ENCODE results near the gene EPS8L2.

EPS8L2 gene

GRCh38 chr11:721247-721740 is 15.3 kb downstream of the EPS8L2 start:
- Histone ChIP-seq H3K27me3 (ENCODE audit: low read depth) (peaks cover 8% of the 10 kb centered on the region), H3K36me3 (replicated peaks) (no peaks in the 10 kb centered on the region), H3K9me3 (no peaks in the 10 kb centered on the region; the same call in 1 of the 2 replicates), H3K4me1 (peaks cover 7% of the 10 kb centered on the region), H3K4me3 (peak overlapping the region; percentile 33)
- in situ Hi-C loops (cut with MboI; ENCODE audit: low sequenced_read_pairs) = no loop called here
- DNase-seq (ENCODE audit: low spot score in 2 of 2) = no peak

DNA sequence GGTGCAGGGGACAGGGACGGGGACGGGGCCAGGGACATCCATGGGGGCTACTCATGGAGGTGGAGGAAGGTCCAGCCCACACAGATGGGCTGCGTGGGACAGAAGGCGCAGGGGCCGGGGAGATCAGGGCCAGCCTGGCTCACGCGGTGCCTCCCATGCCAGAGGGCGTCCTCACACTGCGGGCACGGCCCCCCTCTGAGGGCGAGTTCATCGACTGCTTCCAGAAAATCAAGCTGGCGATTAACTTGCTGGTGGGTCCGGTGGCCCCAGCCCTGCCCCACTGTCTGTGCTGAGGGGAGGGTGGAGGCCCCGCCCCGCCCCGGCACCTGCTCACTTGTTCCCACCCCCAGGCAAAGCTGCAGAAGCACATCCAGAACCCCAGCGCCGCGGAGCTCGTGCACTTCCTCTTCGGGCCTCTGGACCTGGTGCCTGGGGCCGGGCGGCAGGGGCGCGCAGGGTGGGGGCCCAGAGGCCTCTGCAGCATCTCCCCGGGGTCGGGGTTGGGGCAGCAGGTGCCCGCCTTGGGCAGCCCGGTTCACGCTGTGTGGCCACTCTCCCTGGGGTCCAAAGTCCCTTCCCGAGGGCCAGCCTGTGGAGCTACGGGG is 15.8 kb downstream of the EPS8L2 start:
- Histone ChIP-seq H3K4me3 (no peak overlapping the region), H3K4me1 (peaks cover 7% of the 10 kb centered on the region), H3K36me3 (replicated peaks) (no peaks in the 10 kb centered on the region), H3K27me3 (ENCODE audit: low read depth) (peaks cover 8% of the 10 kb centered on the region), H3K9me3 (no peaks in the 10 kb centered on the region)
- in situ Hi-C loops (cut with MboI; ENCODE audit: low sequenced_read_pairs) = no loop called here
- DNase-seq (ENCODE audit: low spot score in 2 of 2) = peak in 1 of 2 experiments; percentile 59

- Histone ChIP-seq H3K27me3 (ENCODE audit: low read depth) (peaks cover 8% of the 10 kb centered on the region), H3K4me1 (peaks cover 7% of the 10 kb centered on the region), H3K36me3 (replicated peaks) (no peaks in the 10 kb centered on the region), H3K4me3 (no peak overlapping the region), H3K9me3 (no peaks in the 10 kb centered on the region)
- no peak for DNase-seq (ENCODE audit: low spot score in 2 of 2)
- in situ Hi-C loops (cut with MboI; ENCODE audit: low sequenced_read_pairs) = no loop called here
Measured at GRCh38 chr11:722346-722811, 16.3 kb downstream of the EPS8L2 start.

DNA sequence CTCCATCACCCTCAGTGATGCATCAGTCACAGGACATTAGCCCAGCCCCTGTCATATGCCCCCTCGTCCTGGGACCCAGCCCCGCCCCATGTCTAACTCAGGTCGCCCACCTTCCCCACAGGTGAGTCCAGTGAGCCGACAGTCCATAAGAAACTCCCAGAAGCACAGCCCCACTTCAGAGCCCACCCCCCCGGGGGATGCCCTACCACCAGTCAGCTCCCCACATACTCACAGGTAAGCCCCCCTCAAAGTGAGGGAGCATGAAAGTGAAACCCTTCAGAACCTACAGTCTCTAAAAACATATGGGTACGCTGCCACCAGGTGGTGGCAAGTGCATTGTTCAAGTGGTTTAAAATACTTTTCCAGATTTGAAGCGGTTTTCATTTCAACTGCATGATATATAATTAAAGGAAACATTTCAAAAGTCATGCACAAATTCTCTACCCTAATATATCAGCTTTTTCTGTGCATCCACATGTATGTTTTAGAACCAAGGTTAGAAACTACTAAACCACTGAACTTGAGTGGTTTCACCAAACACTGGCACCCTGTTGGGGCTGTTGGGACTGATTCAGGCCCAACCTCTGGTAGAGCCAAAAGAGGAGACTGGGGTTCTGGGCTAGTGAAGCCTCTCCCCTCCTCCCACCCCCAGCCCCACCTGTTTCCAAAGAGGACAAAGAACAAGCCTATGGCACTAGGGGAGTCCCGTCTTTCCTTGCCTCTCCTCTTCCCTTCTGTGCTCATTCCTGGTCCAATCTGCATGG is 17.3 kb downstream of the EPS8L2 start:
- DNase-seq (ENCODE audit: low spot score in 2 of 2) = peak in 1 of 2 experiments; percentile 39
- H3K9me3 ChIP-seq = no peaks in the 10 kb centered on the region
- peaks cover 8% of the 10 kb centered on the region for H3K27me3 ChIP-seq (ENCODE audit: low read depth)
- H3K4me3 ChIP-seq = no peak overlapping the region
- in situ Hi-C loops (cut with MboI; ENCODE audit: low sequenced_read_pairs) = no loop called here
- peaks cover 9% of the 10 kb centered on the region for H3K4me1 ChIP-seq
- H3K36me3 ChIP-seq (replicated peaks) = no peaks in the 10 kb centered on the region

DNA sequence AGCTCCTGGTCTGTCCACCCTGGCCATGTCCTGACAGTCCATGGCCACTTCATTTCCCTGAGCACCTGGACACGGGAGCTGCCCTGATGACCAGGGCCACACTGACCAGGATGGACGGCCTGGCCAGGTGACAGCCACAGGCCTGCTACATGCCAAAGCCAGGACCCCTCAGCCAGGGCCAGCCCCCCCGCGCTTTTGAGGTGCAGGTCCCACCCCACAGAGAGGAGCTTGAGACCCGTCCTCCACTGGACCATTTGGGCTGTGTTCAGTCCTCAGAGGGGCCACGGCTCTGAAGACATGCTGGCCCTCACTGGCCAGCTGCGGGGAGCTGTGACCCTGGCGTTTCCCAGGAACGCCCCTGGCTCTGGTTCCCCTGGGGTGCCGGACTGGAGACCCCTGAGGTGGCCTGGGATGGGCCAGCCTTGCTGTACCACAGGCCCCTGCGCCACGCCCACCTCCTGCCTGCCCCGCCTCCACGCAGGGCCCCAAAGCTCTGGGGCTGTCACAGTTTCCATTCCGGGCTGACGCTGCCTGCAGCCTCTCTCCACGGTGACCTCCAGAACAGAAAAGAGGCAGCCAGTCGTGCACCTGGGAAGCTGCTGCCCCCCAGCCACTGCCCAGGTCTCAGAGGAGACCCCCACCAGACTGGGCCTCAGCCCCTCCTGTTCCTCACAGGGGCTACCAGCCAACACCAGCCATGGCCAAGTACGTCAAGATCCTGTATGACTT is 18.2 kb downstream of the EPS8L2 start:
- in situ Hi-C loops (cut with MboI; ENCODE audit: low sequenced_read_pairs) = no loop called here

DNA sequence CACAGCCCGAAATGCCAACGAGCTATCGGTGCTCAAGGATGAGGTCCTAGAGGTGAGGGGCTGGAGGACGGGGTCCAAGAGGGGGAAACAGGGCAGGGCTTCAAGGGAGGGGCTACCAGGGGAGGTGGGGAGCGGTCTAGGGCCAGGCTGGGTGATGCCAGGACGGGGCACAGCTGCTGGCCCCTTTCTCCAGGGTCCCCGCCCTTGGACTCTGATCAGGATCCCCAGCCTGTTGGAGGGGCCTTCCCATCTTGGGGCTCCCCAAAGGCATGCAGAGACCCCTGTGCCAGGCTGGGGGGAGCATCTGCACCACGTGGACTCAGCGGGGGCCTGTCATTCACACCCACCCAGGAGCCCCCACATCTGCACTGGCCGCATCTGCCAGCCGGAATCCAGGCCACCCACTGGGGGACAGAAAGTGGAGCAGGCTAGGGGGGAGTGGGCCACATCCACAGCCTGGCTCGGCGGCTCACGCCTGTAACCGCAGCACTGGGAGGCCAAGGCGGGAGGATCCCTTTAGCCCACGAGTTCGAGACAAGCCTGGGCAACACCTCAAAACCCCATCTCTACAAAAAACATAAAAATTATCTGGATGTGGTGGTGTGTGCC is 18.9 kb downstream of the EPS8L2 start:
- in situ Hi-C loops (cut with MboI; ENCODE audit: low sequenced_read_pairs) = no loop called here
- Histone ChIP-seq H3K27me3 (ENCODE audit: low read depth) (peaks cover 8% of the 10 kb centered on the region), H3K4me1 (peaks cover 9% of the 10 kb centered on the region), H3K36me3 (replicated peaks) (no peaks in the 10 kb centered on the region), H3K9me3 (no peaks in the 10 kb centered on the region), H3K4me3 (no peak overlapping the region)
- no peak for DNase-seq (ENCODE audit: low spot score in 2 of 2)

More for the DNA sequence above, 18.2 kb downstream of the EPS8L2 start:
- peak in 1 of 2 experiments; percentile 35 for DNase-seq (ENCODE audit: low spot score in 2 of 2)
- Histone ChIP-seq H3K4me3 (no peak overlapping the region), H3K27me3 (ENCODE audit: low read depth) (peaks cover 8% of the 10 kb centered on the region), H3K4me1 (peaks cover 9% of the 10 kb centered on the region), H3K36me3 (replicated peaks) (no peaks in the 10 kb centered on the region), H3K9me3 (no peaks in the 10 kb centered on the region)

GRCh38 chr11:725624-726202 is 19.7 kb downstream of the EPS8L2 start:
- H3K27me3 ChIP-seq (ENCODE audit: low read depth) = peaks cover 8% of the 10 kb centered on the region
- no peak for DNase-seq (ENCODE audit: low spot score in 2 of 2)
- H3K4me3 ChIP-seq = no peak overlapping the region
- peaks cover 7% of the 10 kb centered on the region for H3K4me1 ChIP-seq
- H3K9me3 ChIP-seq = no peaks in the 10 kb centered on the region
- H3K36me3 ChIP-seq (replicated peaks) = no peaks in the 10 kb centered on the region
- in situ Hi-C loops (cut with MboI; ENCODE audit: low sequenced_read_pairs) = no loop called here

GRCh38 chr11:726278-727220 is 20.5 kb downstream of the EPS8L2 start:
- DNase-seq (ENCODE audit: low spot score in 2 of 2) = peak in 1 of 2 experiments; percentile 69
- Histone ChIP-seq H3K36me3 (replicated peaks) (no peaks in the 10 kb centered on the region), H3K4me1 (peaks cover 2% of the 10 kb centered on the region; the same call in 1 of the 2 replicates), H3K9me3 (no peaks in the 10 kb centered on the region), H3K27me3 (ENCODE audit: low read depth) (peaks cover 2% of the 10 kb centered on the region; the same call in 1 of the 2 replicates), H3K4me3 (no peak overlapping the region)
- in situ Hi-C loops (cut with MboI; ENCODE audit: low sequenced_read_pairs) = no loop called here

- Histone ChIP-seq H3K4me1 (peaks cover 2% of the 10 kb centered on the region; the same call in 1 of the 2 replicates), H3K9me3 (no peaks in the 10 kb centered on the region), H3K4me3 (no peak overlapping the region), H3K36me3 (replicated peaks) (no peaks in the 10 kb centered on the region), H3K27me3 (ENCODE audit: low read depth) (no peaks in the 10 kb centered on the region; the same call in 1 of the 2 replicates)
- no peak for DNase-seq (ENCODE audit: low spot score in 2 of 2)
- in situ Hi-C loops (cut with MboI; ENCODE audit: low sequenced_read_pairs) = no loop called here
Measured at GRCh38 chr11:727281-727701, 21.3 kb downstream of the EPS8L2 start.

- Histone ChIP-seq H3K27me3 (ENCODE audit: low read depth) (no peaks in the 10 kb centered on the region), H3K9me3 (no peaks in the 10 kb centered on the region), H3K36me3 (replicated peaks) (no peaks in the 10 kb centered on the region), H3K4me3 (no peak overlapping the region), H3K4me1 (peaks cover 2% of the 10 kb centered on the region; the same call in 1 of the 2 replicates)
- in situ Hi-C loops (cut with MboI; ENCODE audit: low sequenced_read_pairs) = no loop called here
- DNase-seq (ENCODE audit: low spot score in 2 of 2) = peak; percentile 68 to 90
Measured at GRCh38 chr11:727859-728748, 22.1 kb downstream of the EPS8L2 start.

GRCh38 chr11:728901-729491 is 23.0 kb downstream of the EPS8L2 start:
- Histone ChIP-seq H3K9me3 (no peaks in the 10 kb centered on the region), H3K36me3 (replicated peaks) (no peaks in the 10 kb centered on the region), H3K27me3 (ENCODE audit: low read depth) (no peaks in the 10 kb centered on the region), H3K4me1 (peaks cover 2% of the 10 kb centered on the region; the same call in 1 of the 2 replicates), H3K4me3 (no peak overlapping the region)
- in situ Hi-C loops (cut with MboI; ENCODE audit: low sequenced_read_pairs) = no loop called here
- DNase-seq (ENCODE audit: low spot score in 2 of 2) = no peak
